IMR-90 (cell line): ENCODE measurements around the gene OR51I1. TPM values are rescaled to one million over a fixed set of nuclear protein-coding genes. Genes with fewer than 3 reads are reported as not detected.

Source experiments
- ATAC-seq: fragments of 200-7000 bp; cut with Tn5 transposase; 2 replicates; pipeline ENCODE4 v1.9.1; 2020; ENCODE audit warnings: low read depth, mild to moderate bottlenecking, moderate library complexity
- BruUV-seq: library from RNA; stranded (reverse); fragments of 400-500 nt; replicated peaks from 2 replicates; lab custom pipeline; 2021; lab: Mats Ljungman, UMichigan
- CTCF ChIA-PET: fragments of 300-600 bp; formaldehyde crosslinking; extraction: SDS; loops from one replicate; lab custom pipeline; 2021; ENCODE audit warnings: antibody characterized with exemption; lab: Yijun Ruan, JAX
- POLR2A ChIA-PET: fragments of 300-600 bp; sonication (Branson Sonifier 250); formaldehyde crosslinking; loops from one replicate; lab custom pipeline; 2022; ENCODE audit warnings: antibody characterized with exemption; ENCODE audit not compliant: unreplicated experiment; lab: Charles Lee
- DNase-seq: peaks from one replicate; pipeline ENCODE4 v3.0.0; 2013
- H2AFZ ChIP-seq: replicated peaks from 2 replicates; pipeline ENCODE3; 2013; ENCODE audit warnings: low read length, mild to moderate bottlenecking; ENCODE audit not compliant: poor library complexity
- H2AK5ac ChIP-seq: 2 replicates; pipeline ENCODE4 v1.6.1; 2013; ENCODE audit warnings: low read depth, low read length, inconsistent platforms
- H2AK9ac ChIP-seq: replicated peaks from 2 replicates; pipeline ENCODE3; 2013; ENCODE audit warnings: mild to moderate bottlenecking, low read depth, low read length, moderate library complexity; ENCODE audit not compliant: poor library complexity
- H2BK120ac ChIP-seq: 2 replicates; pipeline ENCODE4 v1.6.1; 2013; ENCODE audit warnings: low read depth, low read length, inconsistent platforms
- H2BK15ac ChIP-seq: 3 replicates; pipeline ENCODE4 v1.6.1; 2013; ENCODE audit warnings: low read depth, low read length, inconsistent platforms
- H2BK20ac ChIP-seq: 2 replicates; pipeline ENCODE4 v1.6.1; 2013; ENCODE audit warnings: low read depth, mild to moderate bottlenecking, inconsistent platforms, low read length, moderate library complexity
- H2BK5ac ChIP-seq: 2 replicates; pipeline ENCODE4 v1.6.1; 2013; ENCODE audit warnings: mild to moderate bottlenecking, low read depth, low read length, inconsistent platforms; ENCODE audit not compliant: poor library complexity, severe bottlenecking
- H3K14ac ChIP-seq: replicated peaks from 2 replicates; pipeline ENCODE4 v1.6.1; 2013; ENCODE audit warnings: low read depth, low read length, inconsistent platforms
- H3K18ac ChIP-seq: 2 replicates; pipeline ENCODE4 v1.6.1; 2013; ENCODE audit warnings: low read depth, low read length, control low read depth
- H3K23ac ChIP-seq: 2 replicates; pipeline ENCODE4 v1.6.1; 2013; ENCODE audit warnings: low read depth, low read length, inconsistent platforms
- H3K27ac ChIP-seq: 2 replicates; pipeline ENCODE4 v1.5.1; 2013; ENCODE audit warnings: mild to moderate bottlenecking, control low read depth, low read length; ENCODE audit not compliant: insufficient read depth
- H3K27me3 ChIP-seq: 2 replicates; pipeline ENCODE4 v1.6.1; 2013; ENCODE audit warnings: low read length; ENCODE audit not compliant: control insufficient read depth, insufficient read depth
- H3K36me3 ChIP-seq: 2 replicates; pipeline ENCODE4 v1.6.1; 2013; ENCODE audit warnings: low read length, mixed read lengths; ENCODE audit not compliant: control insufficient read depth, insufficient read depth
- H3K4ac ChIP-seq: 2 replicates; pipeline ENCODE4 v1.6.1; 2013; ENCODE audit warnings: low read depth, low read length, inconsistent platforms
- H3K4me1 ChIP-seq: 2 replicates; pipeline ENCODE4 v1.6.1; 2013; ENCODE audit warnings: low read length, mixed read lengths; ENCODE audit not compliant: control insufficient read depth, insufficient read depth
- H3K4me2 ChIP-seq: 2 replicates; pipeline ENCODE4 v1.6.1; 2013; ENCODE audit warnings: low read depth, mild to moderate bottlenecking, control low read depth, low read length, moderate library complexity
- H3K4me3 ChIP-seq: 2 replicates; pipeline ENCODE4 v1.5.1; 2013; ENCODE audit warnings: low read depth, mild to moderate bottlenecking, control low read depth, low read length, moderate library complexity; ENCODE audit not compliant: insufficient read depth
- H3K56ac ChIP-seq: 2 replicates; pipeline ENCODE4 v1.6.1; 2013; ENCODE audit warnings: low read length, inconsistent platforms; ENCODE audit not compliant: insufficient read depth; ENCODE audit errors: extremely low read depth
- H3K79me1 ChIP-seq, 2 experiments: 2 replicates each; pipeline ENCODE4 v1.6.1; 2013; ENCODE audit warnings: low read length in 2 of 2, inconsistent platforms in 1 of 2, low read depth in 1 of 2
- H3K9ac ChIP-seq: 2 replicates; pipeline ENCODE4 v1.6.1; 2013; ENCODE audit warnings: low read depth, low read length, control low read depth
- H3K9me1 ChIP-seq: 2 replicates; pipeline ENCODE4 v1.6.1; 2013; ENCODE audit warnings: low read length, inconsistent platforms; ENCODE audit not compliant: insufficient read depth
- H3K9me3 ChIP-seq: 2 replicates; pipeline ENCODE4 v1.6.1; 2013; ENCODE audit warnings: low read length; ENCODE audit not compliant: control insufficient read depth, insufficient read depth
- H4K20me1 ChIP-seq: 2 replicates; pipeline ENCODE4 v1.6.1; 2013; ENCODE audit warnings: low read length, inconsistent platforms; ENCODE audit not compliant: insufficient read depth
- H4K5ac ChIP-seq: 2 replicates; pipeline ENCODE4 v1.6.1; 2013; ENCODE audit warnings: mild to moderate bottlenecking, low read depth, low read length, control low read depth
- H4K8ac ChIP-seq, 2 experiments: 2 replicates each; pipeline ENCODE4 v1.6.1; 2013; ENCODE audit warnings: low read depth in 2 of 2, low read length in 2 of 2, control low read depth in 1 of 2, inconsistent platforms in 1 of 2
- H4K91ac ChIP-seq: 2 replicates; pipeline ENCODE4 v1.6.1; 2013; ENCODE audit warnings: low read depth, low read length, inconsistent platforms; ENCODE audit not compliant: insufficient read depth
- BHLHE40 ChIP-seq: fragments of 150-350 bp; IDR thresholded peaks from 2 replicates; pipeline ENCODE4 v1.6.1; 2016; ENCODE audit warnings: mild to moderate bottlenecking, low read depth, low read length
- CHD1 ChIP-seq: IDR thresholded peaks from 2 replicates; pipeline ENCODE4 v1.6.1; 2012; ENCODE audit warnings: low read depth, low read length, improper control_type of control experiment
- FOS ChIP-seq: fragments of 150-350 bp; IDR thresholded peaks from 2 replicates; pipeline ENCODE4 v1.6.1; 2016; ENCODE audit warnings: low read depth, low read length
- MAZ ChIP-seq: IDR thresholded peaks from 2 replicates; pipeline ENCODE4 v1.6.1; 2012; ENCODE audit warnings: low read depth, mild to moderate bottlenecking, low read length, improper control_type of control experiment, moderate library complexity, borderline replicate concordance
- MXI1 ChIP-seq: IDR thresholded peaks from 2 replicates; pipeline ENCODE4 v1.6.1; 2012; ENCODE audit warnings: low read depth, mild to moderate bottlenecking, low read length, moderate library complexity, borderline replicate concordance
- NFE2L2 ChIP-seq: fragments of 150-350 bp; IDR thresholded peaks from 2 replicates; pipeline ENCODE4 v1.6.1; 2016; ENCODE audit warnings: low read depth, mild to moderate bottlenecking, low read length
- POLR2A ChIP-seq: IDR thresholded peaks from 2 replicates; pipeline ENCODE4 v1.6.1; 2012; ENCODE audit warnings: mild to moderate bottlenecking, low read depth, low read length
- RAD21 ChIP-seq: IDR thresholded peaks from 2 replicates; pipeline ENCODE4 v1.6.1; 2012; ENCODE audit warnings: low read length, improper control_type of control experiment
- RFX5 ChIP-seq: IDR thresholded peaks from 2 replicates; pipeline ENCODE4 v1.8.0; 2012; ENCODE audit warnings: low read depth, mild to moderate bottlenecking, low read length, moderate library complexity
- SMC3 ChIP-seq: fragments of 150-350 bp; IDR thresholded peaks from 2 replicates; pipeline ENCODE4 v1.6.1; 2016; ENCODE audit warnings: low read depth, mild to moderate bottlenecking, antibody characterized with exemption, low read length, moderate library complexity
- WGBS, 2 experiments: methylation state at CpG; one replicate each; pipeline versions ENCODE4 v1.1.5 to v1.1.7; 2013; ENCODE audit warnings: missing lambda C conversion rate in 2 of 2; ENCODE audit not compliant: insufficient read length in 1 of 2; ENCODE audit errors: extremely low coverage in 2 of 2; 5-methylcytosine and 5-hydroxymethylcytosine counted together
- dilution Hi-C: fragments of 300-500 bp; cut with HindIII; formaldehyde crosslinking; loops from one replicate; pipeline ENCODE4 v1.14.3; 2018; ENCODE audit warnings: low sequenced_read_pairs; ENCODE audit not compliant: unreplicated experiment
- in situ Hi-C: fragments of 300-500 bp; cut with MboI; formaldehyde crosslinking; loops from 3 replicates; pipeline ENCODE4 v1.14.3; 2019; ENCODE audit warnings: low sequenced_read_pairs, inconsistent platforms, mixed read lengths
- intact Hi-C: fragments of 100-400 bp; cut with micrococcal nuclease; formaldehyde crosslinking; loops from 2 replicates; pipeline ENCODE4 v1.10.0; 2022
- polyA plus RNA-seq, 3 experiments: library from polyadenylated mRNA; depleted of rRNA; stranded (reverse); fragments of >200 nt; gene quantifications; 2 replicates each; pipeline ENCODE4 v1.2.3, GENCODE V29; 2012; ENCODE audit warnings: low replicate concordance in 1 of 3
- total RNA-seq: library from RNA; depleted of rRNA; stranded (reverse); fragments of >200 nt; gene quantifications from 2 replicates; pipeline ENCODE4 v1.2.3, GENCODE V29; 2012
- TF ChIP-seq, protein P1 (sequence below): fragments of 150-350 bp; IDR thresholded peaks from 2 replicates; pipeline ENCODE4 v1.6.1; 2016; ENCODE audit warnings: low read depth, mild to moderate bottlenecking, low read length, moderate library complexity, borderline replicate concordance
- TF ChIP-seq, protein P2 (sequence below): fragments of 150-350 bp; IDR thresholded peaks from 2 replicates; pipeline ENCODE4 v1.6.1; 2017; ENCODE audit warnings: mild to moderate bottlenecking, antibody characterized with exemption, low read length, low read depth
- TF ChIP-seq, protein P3 (sequence below): conservative IDR thresholded peaks from 2 replicates; pipeline ENCODE4 v1.5.1; 2012; ENCODE audit warnings: mild to moderate bottlenecking, low read depth, low read length, improper control_type of control experiment

Gene OR51I1
- total and polyA plus RNA-seq, 2 of the 4 experiments (the other 2 are of a cell fraction), result not detected

DNA sequence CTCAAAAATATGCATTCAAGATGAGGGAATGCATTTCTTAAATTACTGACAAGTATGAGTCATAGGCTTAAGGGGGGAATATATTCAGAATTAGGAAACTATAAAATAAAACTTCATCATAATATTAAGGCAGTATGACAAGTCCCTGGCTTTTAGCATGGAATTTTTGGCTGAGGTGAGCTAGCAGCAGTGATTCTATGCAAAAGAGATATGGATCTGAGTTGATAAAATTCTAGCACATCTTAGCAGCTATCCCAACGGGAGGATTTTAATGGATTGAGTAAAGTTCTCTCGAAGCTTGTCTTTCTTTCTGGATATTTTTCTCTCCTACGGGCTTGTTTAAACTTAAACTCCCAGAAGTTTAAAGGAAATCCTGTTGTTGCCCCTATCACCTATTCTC is 18.2 kb downstream of the OR51I1 start:
- no peak overlapping the region for H4K91ac ChIP-seq
- H3K9me3 ChIP-seq, result no peaks in the 10 kb centered on the region
- H2BK5ac ChIP-seq, result no peak overlapping the region
- no peak overlapping the region for H4K5ac ChIP-seq
- CTCF ChIA-PET, result no interaction called here
- POLR2A ChIA-PET, result no interaction called here
- H2BK120ac ChIP-seq, result no peak overlapping the region
- no peak overlapping the region for H2AK9ac ChIP-seq
- no peaks in the 10 kb centered on the region for H3K36me3 ChIP-seq
- H4K20me1 ChIP-seq, result no peaks in the 10 kb centered on the region
- no peak overlapping the region for H3K56ac ChIP-seq
- no peak overlapping the region for H3K4me2 ChIP-seq
- no peak overlapping the region for H2AK5ac ChIP-seq
- H3K9me1 ChIP-seq, result no peaks in the 10 kb centered on the region
- no peak overlapping the region for H4K8ac ChIP-seq
- WGBS, 2 experiments, result no CpG with 5 or more reads among the region's 3 CpGs
- H3K18ac ChIP-seq, result no peak overlapping the region
- no peak overlapping the region for H3K4me3 ChIP-seq
- H3K79me1 ChIP-seq, result no peaks in the 10 kb centered on the region
- H3K27me3 ChIP-seq, result no peaks in the 10 kb centered on the region
- H2AFZ ChIP-seq, result no peak overlapping the region
- no peak overlapping the region for H3K27ac ChIP-seq
- intact Hi-C loops (no loop called here), in situ Hi-C loops (no loop called here), dilution Hi-C loops (no loop called here)
- no peak overlapping the region for H2BK15ac ChIP-seq
- H3K23ac ChIP-seq, result no peak overlapping the region
- DNase-seq (no peak), ATAC-seq (no peak)
- no peak overlapping the region for H3K4ac ChIP-seq
- H3K14ac ChIP-seq, result no peak overlapping the region
- no TSS peak for BruUV-seq
- TF ChIP-seq RFX5 (no peak), POLR2A (no peak), CHD1 (no peak), RAD21 (no peak), MAZ (no peak), FOS (no peak), SMC3 (no peak), MXI1 (no peak), BHLHE40 (no peak), NFE2L2 (no peak)
- TF ChIP-seq, protein P1, sequence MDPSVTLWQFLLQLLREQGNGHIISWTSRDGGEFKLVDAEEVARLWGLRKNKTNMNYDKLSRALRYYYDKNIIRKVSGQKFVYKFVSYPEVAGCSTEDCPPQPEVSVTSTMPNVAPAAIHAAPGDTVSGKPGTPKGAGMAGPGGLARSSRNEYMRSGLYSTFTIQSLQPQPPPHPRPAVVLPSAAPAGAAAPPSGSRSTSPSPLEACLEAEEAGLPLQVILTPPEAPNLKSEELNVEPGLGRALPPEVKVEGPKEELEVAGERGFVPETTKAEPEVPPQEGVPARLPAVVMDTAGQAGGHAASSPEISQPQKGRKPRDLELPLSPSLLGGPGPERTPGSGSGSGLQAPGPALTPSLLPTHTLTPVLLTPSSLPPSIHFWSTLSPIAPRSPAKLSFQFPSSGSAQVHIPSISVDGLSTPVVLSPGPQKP, result no peak
- TF ChIP-seq, protein P2, sequence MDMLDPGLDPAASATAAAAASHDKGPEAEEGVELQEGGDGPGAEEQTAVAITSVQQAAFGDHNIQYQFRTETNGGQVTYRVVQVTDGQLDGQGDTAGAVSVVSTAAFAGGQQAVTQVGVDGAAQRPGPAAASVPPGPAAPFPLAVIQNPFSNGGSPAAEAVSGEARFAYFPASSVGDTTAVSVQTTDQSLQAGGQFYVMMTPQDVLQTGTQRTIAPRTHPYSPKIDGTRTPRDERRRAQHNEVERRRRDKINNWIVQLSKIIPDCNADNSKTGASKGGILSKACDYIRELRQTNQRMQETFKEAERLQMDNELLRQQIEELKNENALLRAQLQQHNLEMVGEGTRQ, result no peak
- TF ChIP-seq, protein P3, sequence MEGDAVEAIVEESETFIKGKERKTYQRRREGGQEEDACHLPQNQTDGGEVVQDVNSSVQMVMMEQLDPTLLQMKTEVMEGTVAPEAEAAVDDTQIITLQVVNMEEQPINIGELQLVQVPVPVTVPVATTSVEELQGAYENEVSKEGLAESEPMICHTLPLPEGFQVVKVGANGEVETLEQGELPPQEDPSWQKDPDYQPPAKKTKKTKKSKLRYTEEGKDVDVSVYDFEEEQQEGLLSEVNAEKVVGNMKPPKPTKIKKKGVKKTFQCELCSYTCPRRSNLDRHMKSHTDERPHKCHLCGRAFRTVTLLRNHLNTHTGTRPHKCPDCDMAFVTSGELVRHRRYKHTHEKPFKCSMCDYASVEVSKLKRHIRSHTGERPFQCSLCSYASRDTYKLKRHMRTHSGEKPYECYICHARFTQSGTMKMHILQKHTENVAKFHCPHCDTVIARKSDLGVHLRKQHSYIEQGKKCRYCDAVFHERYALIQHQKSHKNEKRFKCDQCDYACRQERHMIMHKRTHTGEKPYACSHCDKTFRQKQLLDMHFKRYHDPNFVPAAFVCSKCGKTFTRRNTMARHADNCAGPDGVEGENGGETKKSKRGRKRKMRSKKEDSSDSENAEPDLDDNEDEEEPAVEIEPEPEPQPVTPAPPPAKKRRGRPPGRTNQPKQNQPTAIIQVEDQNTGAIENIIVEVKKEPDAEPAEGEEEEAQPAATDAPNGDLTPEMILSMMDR, result no peak
- H2BK20ac ChIP-seq, result no peak overlapping the region
- H3K4me1 ChIP-seq, result no peaks in the 10 kb centered on the region
- no peak overlapping the region for H3K9ac ChIP-seq
